Activated CD4-positive, alpha-beta T cell treated with anti-CD3 and anti-CD28 coated beads, Interleukin-10, Interleukin-2, amounts not matched to agents 100 ng/mL and 50 ng/mL, durations not matched to agents 16 hours and 8 hours (primary cell): ENCODE results near the gene ACTC1.
"Not testable (repeated sequence)": the region's sequence is repeated elsewhere in the genome, so short reads cannot be mapped to it uniquely, and the experiment has no call there.

Experiments used
- DNase-seq: peaks from one replicate; pipeline ENCODE4 v3.0.0-alpha.2; 2020

ACTC1 gene

DNA sequence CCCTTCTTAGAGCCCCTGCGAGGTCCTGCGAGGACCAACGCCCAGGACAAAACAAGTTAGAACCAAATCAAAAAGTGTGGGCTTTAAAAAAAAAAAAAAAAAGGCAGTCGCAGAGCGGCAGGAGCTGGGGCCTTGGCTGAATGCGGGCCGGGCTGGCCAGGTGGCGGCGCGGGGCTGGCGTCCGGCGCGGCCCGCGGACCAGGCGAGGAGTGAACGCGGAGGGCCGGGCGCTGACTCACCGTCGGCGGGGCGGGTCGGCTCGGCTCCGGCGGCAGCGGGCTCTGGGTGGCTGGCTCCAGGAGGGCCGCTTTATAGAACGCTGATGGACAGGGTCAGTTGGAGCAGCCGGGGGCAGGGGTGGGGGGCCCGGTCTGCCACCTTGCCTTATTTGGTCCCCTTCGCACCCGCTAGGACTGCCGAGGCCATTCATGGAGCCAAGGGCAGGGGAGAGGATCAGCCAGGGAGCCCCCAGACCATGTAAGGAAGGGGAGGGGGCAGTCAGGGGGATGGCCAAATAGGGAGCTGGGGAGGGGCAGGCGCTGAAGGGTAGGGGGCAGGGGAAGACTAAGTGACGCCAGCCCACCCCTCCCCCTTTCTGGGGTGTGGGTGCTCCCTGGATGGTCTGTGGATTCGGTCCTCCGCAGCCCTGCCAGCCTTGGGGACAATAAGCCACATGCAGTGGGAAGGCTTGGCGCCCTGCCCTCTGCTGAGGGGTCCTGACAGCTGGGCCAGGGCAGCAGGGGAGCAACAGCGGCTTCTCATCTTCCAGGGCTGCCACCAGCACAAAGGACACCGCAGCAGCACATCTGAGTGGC, at the start of gene ACTC1:
Gene ACTC1, minus strand, starts transcription at position 283 of the 815 bp plus-strand sequence. CDS start 741 bp downstream, outside the sequence.
- DNase-seq, result no peak

DNA sequence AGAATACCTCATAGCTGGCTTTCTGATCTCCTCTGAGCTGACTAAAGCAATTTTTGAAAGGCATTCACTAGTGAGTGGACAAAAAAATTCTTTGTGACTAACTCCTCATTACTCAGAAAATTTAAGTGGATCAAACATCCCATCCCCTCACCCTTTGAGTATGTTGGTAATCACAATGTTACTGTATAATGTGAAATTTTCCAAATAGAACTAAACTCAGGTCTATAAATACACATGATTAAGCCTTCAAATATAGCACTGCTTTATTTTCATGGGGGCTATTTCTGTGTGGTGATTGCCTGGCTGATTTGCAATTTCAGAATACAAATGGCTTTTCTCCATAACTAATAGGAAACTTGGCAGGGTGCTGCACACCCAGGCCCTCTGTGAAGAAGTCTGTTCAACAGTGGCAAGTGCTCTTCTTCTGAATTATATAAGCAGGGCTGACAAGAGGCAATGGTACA, 45.9 kb upstream of the ACTC1 start:
- no peak for DNase-seq

GRCh38 chr15:34838282-34838681, 42.9 kb upstream of the ACTC1 start:
- no peak for DNase-seq

- DNase-seq, result no peak
Observed at GRCh38 chr15:34837246-34838016, 42.1 kb upstream of the ACTC1 start.

DNA sequence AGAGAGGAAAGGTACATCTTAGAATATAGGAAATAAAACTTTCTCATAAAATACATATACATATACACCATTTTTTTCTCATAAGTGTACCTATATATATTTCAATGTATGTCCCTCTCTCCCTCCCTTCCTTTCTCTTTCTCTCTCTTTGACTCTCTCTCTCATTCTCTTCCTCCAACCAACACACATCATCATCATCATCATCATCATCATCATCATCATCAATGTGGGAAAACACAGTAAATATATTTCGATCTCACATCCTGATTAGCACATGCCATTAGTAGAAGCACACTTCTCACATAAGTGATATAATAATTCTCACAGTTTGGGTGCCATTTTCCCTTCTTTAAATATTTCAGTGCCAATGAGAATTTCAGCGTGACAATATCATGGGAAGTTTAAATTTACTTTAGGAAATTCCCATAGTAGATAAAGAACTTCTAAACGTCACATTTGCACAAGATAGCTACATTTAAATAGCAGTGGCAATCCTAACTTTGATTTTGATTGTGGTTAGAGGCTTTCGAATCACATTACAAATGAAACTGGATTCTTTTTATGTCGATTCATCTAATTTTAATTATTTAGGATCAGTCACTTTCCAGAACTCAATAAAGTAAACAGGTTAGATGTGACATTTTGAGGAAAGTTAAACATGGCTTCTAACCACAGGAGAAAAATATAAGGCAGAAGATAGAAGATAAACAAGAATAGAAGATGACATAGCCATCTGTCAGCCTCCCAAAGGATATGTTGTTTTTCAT, 33.0 kb upstream of the ACTC1 start:
- DNase-seq, result no peak

- no peak for DNase-seq
Observed at GRCh38 chr15:34821831-34822230, 26.5 kb upstream of the ACTC1 start.

GRCh38 chr15:34820110-34820509, 24.8 kb upstream of the ACTC1 start:
- DNase-seq, result no peak

GRCh38 chr15:34818526-34818925, 23.2 kb upstream of the ACTC1 start:
- DNase-seq, result no peak

GRCh38 chr15:34815836-34816235, 20.5 kb upstream of the ACTC1 start:
- no peak for DNase-seq

GRCh38 chr15:34813446-34814190, 18.3 kb upstream of the ACTC1 start:
- DNase-seq, result no peak

DNA sequence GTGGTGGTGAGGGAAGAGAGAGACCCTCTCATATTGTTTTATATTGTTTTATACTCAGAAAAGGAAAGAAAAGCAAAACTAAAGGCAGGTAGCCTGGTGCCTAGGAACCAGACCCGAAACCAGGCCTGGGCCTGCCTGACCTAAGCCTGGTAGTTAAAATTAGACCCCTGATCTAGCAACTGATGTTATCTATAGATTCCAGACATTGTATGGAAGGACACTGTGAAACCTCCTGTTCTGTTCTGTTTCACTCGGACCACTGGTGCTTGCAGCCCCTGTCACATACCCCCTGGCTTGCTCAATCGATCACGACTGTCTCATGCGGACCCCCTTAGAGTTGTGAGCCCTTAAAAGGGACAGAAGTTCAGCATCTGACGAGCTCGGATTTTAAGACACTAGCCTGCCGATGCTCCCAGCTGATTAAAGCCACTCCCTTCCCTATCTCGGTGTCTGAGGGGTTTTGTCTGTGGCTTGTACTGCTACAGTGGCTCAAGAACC, 17.6 kb upstream of the ACTC1 start:
- DNase-seq, result not testable (repeated sequence)

GRCh38 chr15:34812369-34812768, 17.0 kb upstream of the ACTC1 start:
- DNase-seq, result no peak

- DNase-seq, result no peak
Observed at GRCh38 chr15:34810443-34811129, 15.2 kb upstream of the ACTC1 start.

- no peak for DNase-seq
Observed at GRCh38 chr15:34809186-34809585, 13.8 kb upstream of the ACTC1 start.

- DNase-seq, result no peak
Observed at GRCh38 chr15:34808016-34808415, 12.7 kb upstream of the ACTC1 start.

GRCh38 chr15:34807241-34807640, 11.9 kb upstream of the ACTC1 start:
- not testable (repeated sequence) for DNase-seq

DNA sequence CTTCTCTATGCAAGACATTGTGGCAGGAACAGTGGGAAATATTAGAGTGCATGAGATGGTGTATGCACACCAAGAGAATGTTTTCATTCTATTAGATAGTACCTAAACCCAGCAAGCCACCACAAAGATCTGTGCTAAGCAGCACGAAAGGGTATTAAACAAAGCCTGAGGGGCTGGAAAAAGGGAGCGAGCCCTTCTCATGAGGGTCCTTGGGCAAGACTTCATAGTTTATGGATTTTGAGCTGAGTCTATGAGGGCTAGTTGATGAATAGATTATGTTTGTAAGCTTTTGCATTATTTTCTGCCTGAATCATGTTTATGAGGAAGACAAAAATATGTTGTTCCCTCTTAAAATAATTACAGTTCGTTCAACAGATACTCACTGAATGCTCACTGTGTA, 9.4 kb upstream of the ACTC1 start:
- DNase-seq, result no peak

DNA sequence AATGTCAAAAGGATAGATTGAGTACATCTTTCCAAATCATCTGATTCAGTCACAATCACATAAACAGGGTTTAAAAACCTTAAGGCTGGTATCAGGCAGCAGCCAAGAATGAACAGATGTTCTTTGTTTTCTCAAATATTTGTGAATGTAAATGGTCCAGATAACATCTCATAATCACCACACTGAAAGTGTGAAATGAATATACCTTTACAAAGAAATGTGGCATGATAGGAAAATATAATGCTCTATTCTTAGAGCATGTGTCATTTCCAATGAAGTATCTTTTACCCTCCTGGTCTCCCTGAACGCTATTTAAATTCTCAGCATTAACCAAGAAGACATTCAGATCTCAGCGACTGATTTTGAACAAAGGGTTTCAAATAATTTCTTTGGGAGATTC, 8.8 kb upstream of the ACTC1 start:
- DNase-seq, result peak; percentile 2

GRCh38 chr15:34802803-34803750, 7.7 kb upstream of the ACTC1 start:
- no peak for DNase-seq

DNA sequence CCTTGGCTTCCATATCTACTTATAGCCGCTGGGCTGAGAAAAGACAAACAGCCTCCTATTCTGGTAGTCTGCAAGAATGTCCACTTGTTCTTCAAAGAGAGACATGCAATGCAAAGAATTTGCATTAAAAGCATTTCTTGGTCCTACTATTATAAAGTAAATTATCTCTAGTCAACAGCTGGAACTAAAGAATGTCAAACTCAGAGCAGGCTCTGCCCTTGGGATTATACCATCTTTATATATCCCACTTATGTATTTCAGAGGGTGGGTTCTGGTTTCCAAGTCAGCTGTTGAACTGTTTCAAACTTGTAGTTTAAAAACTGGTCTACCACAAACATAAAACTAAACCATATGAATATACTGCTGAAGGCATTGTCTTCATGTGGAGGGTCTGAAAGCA, 7.0 kb upstream of the ACTC1 start:
- no peak for DNase-seq
